H1 (cell line): ENCODE results near the gene LRRC63. TPM values are rescaled to one million over a fixed set of nuclear protein-coding genes. Genes with fewer than 3 reads are reported as not detected.

Source experiments
- CTCF ChIA-PET: fragments of 300-600 bp; sonication (Branson Sonifier 250); formaldehyde crosslinking; loops from one replicate; lab custom pipeline; 2021; ENCODE audit not compliant: partially characterized antibody; lab: Charles Lee
- POLR2A ChIA-PET: fragments of 300-600 bp; sonication (Branson Sonifier 250); formaldehyde crosslinking; loops from one replicate; lab custom pipeline; 2021; ENCODE audit warnings: inconsistent platforms; ENCODE audit not compliant: partially characterized antibody; lab: Charles Lee
- DNase-seq, 2 experiments: peaks; one replicate each; pipeline versions ENCODE4 v3.0.0 to v3.0.0-alpha.2; 2010 to 2022; ENCODE audit warnings: low spot score in 2 of 2, low read depth in 1 of 2, mixed read lengths in 1 of 2
- FAIRE-seq: peaks from 2 replicates; lab custom pipeline; 2011; peaks lifted over from hg19 to GRCh38; lab: Jason Lieb, UNC
- H2AFZ ChIP-seq: 2 replicates; pipeline ENCODE4 v1.8.1; 2012; ENCODE audit warnings: low read length, inconsistent platforms
- H2AK5ac ChIP-seq: 2 replicates; pipeline ENCODE4 v1.6.1; 2013; ENCODE audit warnings: low read depth, low read length
- H2BK120ac ChIP-seq: replicated peaks from 2 replicates; pipeline ENCODE3; 2013; ENCODE audit warnings: low read depth, low read length, inconsistent platforms
- H2BK12ac ChIP-seq: 2 replicates; pipeline ENCODE4 v1.6.1; 2013; ENCODE audit warnings: low read depth, low read length
- H2BK15ac ChIP-seq: 2 replicates; pipeline ENCODE4 v1.6.1; 2013; ENCODE audit warnings: low read length
- H2BK20ac ChIP-seq: 2 replicates; pipeline ENCODE4 v1.6.1; 2013; ENCODE audit warnings: low read length
- H2BK5ac ChIP-seq: 2 replicates; pipeline ENCODE4 v1.6.1; 2013; ENCODE audit warnings: low read depth, low read length
- H3K14ac ChIP-seq: 2 replicates; pipeline ENCODE4 v1.6.1; 2013; ENCODE audit warnings: inconsistent platforms; ENCODE audit not compliant: insufficient read length
- H3K18ac ChIP-seq: 2 replicates; pipeline ENCODE4 v1.6.1; 2013; ENCODE audit warnings: low read length; ENCODE audit errors: extremely low read depth
- H3K23ac ChIP-seq: 2 replicates; pipeline ENCODE4 v1.6.1; 2013; ENCODE audit warnings: inconsistent platforms; ENCODE audit not compliant: insufficient read length
- H3K23me2 ChIP-seq: 2 replicates; pipeline ENCODE4 v1.6.1; 2013; ENCODE audit warnings: low read depth, low read length
- H3K27ac ChIP-seq: 2 replicates; pipeline ENCODE4 v1.6.1; 2011; ENCODE audit warnings: low read depth, low read length, inconsistent platforms
- H3K27me3 ChIP-seq, 4 experiments: replicated peaks in 1 of 4; 1 replicate in 1 of 4; 2 replicates in 3 of 4; pipeline versions ENCODE4 v1.6.1 to v1.8.1; 2011 to 2013; ENCODE audit warnings: low read length in 3 of 4, mild to moderate bottlenecking in 3 of 4, inconsistent platforms in 2 of 4, mixed read lengths in 2 of 4, moderate library complexity in 1 of 4; ENCODE audit not compliant: control insufficient read depth in 3 of 4, insufficient read depth in 3 of 4; ENCODE audit errors: extremely low read depth in 1 of 4
- H3K36me3 ChIP-seq, 4 experiments: 2 replicates each; pipeline versions ENCODE4 v1.6.1 to v1.8.1; 2011 to 2013; ENCODE audit warnings: mild to moderate bottlenecking in 4 of 4, low read length in 3 of 4, moderate library complexity in 2 of 4, control low read depth in 1 of 4, inconsistent platforms in 1 of 4; ENCODE audit not compliant: insufficient read depth in 4 of 4, control insufficient read depth in 2 of 4
- H3K4ac ChIP-seq: replicated peaks from 2 replicates; pipeline ENCODE3; 2013; ENCODE audit warnings: low read length, low read depth, mixed read lengths, inconsistent platforms; ENCODE audit not compliant: insufficient read length
- H3K4me1 ChIP-seq, 4 experiments: replicated peaks in 1 of 4; 1 replicate in 1 of 4; 2 replicates in 3 of 4; pipeline versions ENCODE4 v1.6.1 to v1.8.1; 2011 to 2013; ENCODE audit warnings: low read length in 3 of 4, inconsistent platforms in 2 of 4, mixed read lengths in 1 of 4; ENCODE audit not compliant: insufficient read depth in 4 of 4, control insufficient read depth in 3 of 4
- H3K4me2 ChIP-seq, 2 experiments: 2 replicates each; pipeline versions ENCODE4 v1.6.1 to v1.8.1; 2011 to 2013; ENCODE audit warnings: low read depth in 2 of 2, low read length in 2 of 2, control low read depth in 1 of 2, inconsistent platforms in 1 of 2, mild to moderate bottlenecking in 1 of 2; ENCODE audit not compliant: insufficient read depth in 1 of 2
- H3K4me3 ChIP-seq, 4 experiments: fragments of 200-600, 300-600 bp in 1 of 4; sonication (generic), shearing (Covaris generic), sonication (Bioruptor Twin) in 1 of 4; 2 replicates each; pipeline versions ENCODE4 v1.5.1 to v1.8.1; 2011 to 2016; ENCODE audit warnings: low read length in 4 of 4, low read depth in 3 of 4, control low read depth in 2 of 4, inconsistent platforms in 2 of 4, mild to moderate bottlenecking in 2 of 4, mixed read lengths in 1 of 4, moderate library complexity in 1 of 4; ENCODE audit not compliant: insufficient read depth in 2 of 4; ENCODE audit errors: extremely low read depth in 1 of 4
- H3K56ac ChIP-seq: replicated peaks from 2 replicates; pipeline ENCODE3; 2013; ENCODE audit warnings: low read depth, mild to moderate bottlenecking, mixed read lengths, low read length, inconsistent platforms; ENCODE audit not compliant: insufficient read length
- H3K79me1 ChIP-seq: 2 replicates; pipeline ENCODE4 v1.6.1; 2013; ENCODE audit warnings: low read depth, low read length, control low read depth
- H3K79me2 ChIP-seq, 2 experiments: 2 replicates each; pipeline versions ENCODE4 v1.6.1 to v1.8.1; 2012 to 2013; ENCODE audit warnings: low read length in 2 of 2, mild to moderate bottlenecking in 2 of 2, inconsistent platforms in 1 of 2; ENCODE audit not compliant: insufficient read depth in 2 of 2, control insufficient read depth in 1 of 2
- H3K9ac ChIP-seq, 4 experiments: replicated peaks in 1 of 4; 1 replicate in 1 of 4; 2 replicates in 3 of 4; pipeline versions ENCODE4 v1.6.1 to v1.8.1; 2011 to 2013; ENCODE audit warnings: low read depth in 3 of 4, low read length in 3 of 4, control low read depth in 2 of 4, mild to moderate bottlenecking in 2 of 4, moderate library complexity in 2 of 4, inconsistent platforms in 1 of 4; ENCODE audit errors: extremely low read depth in 1 of 4
- H3K9me3 ChIP-seq, 2 experiments: 2 replicates each; pipeline versions ENCODE4 v1.6.1 to v1.8.1; 2012 to 2013; ENCODE audit warnings: mild to moderate bottlenecking in 2 of 2, moderate library complexity in 2 of 2, control low read depth in 1 of 2, inconsistent platforms in 1 of 2, low read depth in 1 of 2, low read length in 1 of 2, mixed read lengths in 1 of 2; ENCODE audit not compliant: insufficient read depth in 2 of 2
- H4K20me1 ChIP-seq, 2 experiments: replicated peaks in 1 of 2; 2 replicates each; pipeline versions ENCODE3 to v1.8.1; 2011 to 2013; ENCODE audit warnings: inconsistent platforms in 2 of 2, low read length in 2 of 2, mild to moderate bottlenecking in 1 of 2; ENCODE audit not compliant: insufficient read depth in 2 of 2, control insufficient read depth in 1 of 2
- H4K5ac ChIP-seq: 2 replicates; pipeline ENCODE4 v1.6.1; 2013; ENCODE audit warnings: low read length, low read depth, mixed read lengths, inconsistent platforms; ENCODE audit not compliant: insufficient read length
- H4K8ac ChIP-seq: 2 replicates; pipeline ENCODE4 v1.8.0; 2013; ENCODE audit warnings: mild to moderate bottlenecking, moderate library complexity, low read length, inconsistent platforms; ENCODE audit not compliant: insufficient read depth; ENCODE audit errors: extremely low read depth
- H4K91ac ChIP-seq: replicated peaks from 2 replicates; pipeline ENCODE3; 2013; ENCODE audit warnings: low read length, mixed read lengths, inconsistent platforms; ENCODE audit not compliant: insufficient read length
- CTBP2 ChIP-seq: IDR thresholded peaks from 2 replicates; pipeline ENCODE4 v1.7.0; 2011; ENCODE audit warnings: borderline replicate concordance, mild to moderate bottlenecking, moderate library complexity, mixed read lengths, low read length; ENCODE audit not compliant: insufficient read depth, insufficient read length
- RXRA ChIP-seq: IDR thresholded peaks from 2 replicates; pipeline ENCODE4 v1.6.1; 2011; ENCODE audit warnings: low read depth, mild to moderate bottlenecking, low read length, moderate library complexity; ENCODE audit not compliant: insufficient read depth
- WGBS, 2 experiments: shearing (Covaris generic) in 1 of 2; methylation state at CpG; one replicate each; pipeline versions ENCODE4 v1.1.6 to v1.1.7; 2013 to 2015; ENCODE audit warnings: low lambda C conversion rate in 2 of 2, mixed read lengths in 2 of 2, inconsistent platforms in 1 of 2, low coverage in 1 of 2, missing lambda C conversion rate in 1 of 2; ENCODE audit not compliant: insufficient replicate concordance in 2 of 2, insufficient coverage in 1 of 2, insufficient read length in 1 of 2; ENCODE audit errors: extremely low coverage in 1 of 2, missing lambda C conversion rate in 1 of 2; 5-methylcytosine and 5-hydroxymethylcytosine counted together
- polyA plus RNA-seq, 7 experiments: library from polyadenylated mRNA; depleted of rRNA in 3 of 7; stranded (reverse) in 5 of 7; unstranded in 2 of 7; fragments of >200 nt in 5 of 7; fragments of 200-250 nt in 2 of 7; gene quantifications; 1 replicate in 5 of 7; 2 replicates in 1 of 7; 4 replicates in 1 of 7; pipeline versions ENCODE4 v1.2.1 to v1.2.3, GENCODE V29; 2011 to 2013; ENCODE audit warnings: missing spikeins in 2 of 7, mixed read lengths in 2 of 7
- total RNA-seq: library from RNA; stranded (reverse); fragmentation: NEBNext Ultra II Directional; extraction: Animal tissue kit (Norgen Biotek cat#: 25700); gene quantifications from 2 replicates; pipeline ENCODE4 v1.2.1, GENCODE V29; 2021
- TF ChIP-seq, protein P1 (sequence below): IDR thresholded peaks from 2 replicates; pipeline ENCODE4 v1.6.1; 2011; ENCODE audit warnings: low read depth, mild to moderate bottlenecking, low read length; ENCODE audit not compliant: insufficient read depth

The LRRC63 gene
- total and polyA plus RNA-seq, 2 of the 8 experiments (the other 6 are each of a cell fraction or from before 2014, with no cell fraction given), result not detected

DNA sequence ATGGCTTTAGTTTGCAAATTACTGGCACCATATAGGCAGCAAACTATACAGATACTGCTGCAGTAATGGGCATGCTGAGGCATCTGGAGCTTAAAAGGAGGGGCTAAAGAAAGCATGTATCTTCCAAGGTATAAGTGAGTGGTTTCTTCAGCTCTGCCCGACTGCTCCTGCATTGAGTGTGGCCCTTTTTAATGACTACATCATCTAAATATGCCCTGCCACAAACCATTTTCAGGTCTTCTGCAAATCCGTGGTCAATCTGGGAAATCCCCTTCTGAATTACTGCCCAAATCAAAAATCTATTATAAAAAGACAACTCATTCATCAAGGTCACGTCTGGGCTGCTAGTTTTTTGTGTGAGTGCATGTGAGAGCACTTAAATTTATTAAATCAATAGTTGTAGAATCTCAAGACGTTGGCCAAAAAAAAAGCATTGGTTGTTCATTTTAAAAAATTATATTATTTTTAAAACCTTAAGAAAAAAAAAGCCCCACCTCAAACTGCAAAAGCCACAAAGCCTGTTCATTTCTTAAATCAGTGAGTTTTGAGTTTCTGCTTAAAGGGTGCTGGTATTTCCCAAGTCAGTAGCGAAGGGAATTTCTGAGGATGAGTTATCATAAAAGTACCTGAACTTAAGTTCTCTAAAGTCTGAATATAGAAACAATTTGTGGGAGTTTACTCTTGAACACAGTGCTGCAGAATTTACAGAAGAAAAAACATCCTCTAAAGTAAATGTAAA lies 46.1 kb upstream of the LRRC63 start:
- H4K91ac ChIP-seq, result no peak overlapping the region
- no peak overlapping the region for H2BK15ac ChIP-seq
- no peaks in the 10 kb centered on the region for H3K79me2 ChIP-seq
- H4K8ac ChIP-seq, result no peak overlapping the region
- H3K18ac ChIP-seq, result no peak overlapping the region
- peaks cover 0 to 4% (median 0%) of the 10 kb centered on the region in 4 experiments; a peak in 1 of 7 replicates for H3K27me3 ChIP-seq
- H3K36me3 ChIP-seq, result no peaks in the 10 kb centered on the region
- H3K56ac ChIP-seq, result no peak overlapping the region
- H3K4ac ChIP-seq, result no peak overlapping the region
- H3K23ac ChIP-seq, result no peak overlapping the region
- no peak overlapping the region for H3K14ac ChIP-seq
- 82% methylated on average over 5 of the region's 5 CpGs; no CpG with 5 or more reads in 1 of the 2 experiments for WGBS, 2 experiments
- no peak overlapping the region for H4K5ac ChIP-seq
- FAIRE-seq, result no peak
- H2BK5ac ChIP-seq, result no peak overlapping the region
- no peak overlapping the region for H3K27ac ChIP-seq
- no peaks in the 10 kb centered on the region for H4K20me1 ChIP-seq
- no peak overlapping the region for H2BK12ac ChIP-seq
- H2BK20ac ChIP-seq, result no peak overlapping the region
- H3K4me3 ChIP-seq, result no peak overlapping the region
- no peak overlapping the region for H3K9ac ChIP-seq
- peaks cover 0 to 14% of the 10 kb centered on the region in 2 experiments; a peak in 2 of 4 replicates for H3K9me3 ChIP-seq
- TF ChIP-seq, protein P1, sequence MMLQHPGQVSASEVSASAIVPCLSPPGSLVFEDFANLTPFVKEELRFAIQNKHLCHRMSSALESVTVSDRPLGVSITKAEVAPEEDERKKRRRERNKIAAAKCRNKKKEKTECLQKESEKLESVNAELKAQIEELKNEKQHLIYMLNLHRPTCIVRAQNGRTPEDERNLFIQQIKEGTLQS, result no peak
- no peak for TF ChIP-seq RXRA
- no peak for TF ChIP-seq CTBP2
- no peak overlapping the region for H2BK120ac ChIP-seq
- H3K79me1 ChIP-seq, result no peaks in the 10 kb centered on the region
- ChIA-PET CTCF (interaction anchor here (1.4 to 2.2 kb wide), 2 partner anchors 39 to 124 kb away, joined by 6 to 8 read pairs; no protein-coding TSS in a partner anchor), POLR2A (no interaction called here)
- no peak overlapping the region for H2AK5ac ChIP-seq
- peaks cover 0 to 5% (median 2%) of the 10 kb centered on the region in 4 experiments; a peak in 2 of 7 replicates for H3K4me1 ChIP-seq
- H3K4me2 ChIP-seq, result no peak overlapping the region
- DNase-seq, result no peak
- H2AFZ ChIP-seq, result no peak overlapping the region
- H3K23me2 ChIP-seq, result no peaks in the 10 kb centered on the region
